WTC11 (cell line): ENCODE results near the gene GRAMD4.

Experiments used
- CTCF ChIP-seq: fragments of 200-600 bp; IDR thresholded peaks from 2 replicates; pipeline ENCODE4 v1.8.0; 2022; ENCODE audit warnings: antibody characterized with exemption
- HMGXB4 ChIP-seq: sonication (generic); formaldehyde crosslinking; IDR thresholded peaks from 2 replicates; pipeline ENCODE4 v1.8.1; 2023; ENCODE audit warnings: mild to moderate bottlenecking, moderate library complexity, missing genetic modification reagents
- KAT7 ChIP-seq: sonication (generic); formaldehyde crosslinking; IDR thresholded peaks from 2 replicates; pipeline ENCODE4 v1.8.1; 2023; ENCODE audit warnings: missing genetic modification reagents, mild to moderate bottlenecking, borderline replicate concordance
- MYBL2 ChIP-seq: sonication (generic); formaldehyde crosslinking; IDR thresholded peaks from 2 replicates; pipeline ENCODE4 v1.8.1; 2023; ENCODE audit warnings: mild to moderate bottlenecking, moderate library complexity, missing genetic modification reagents
- TP53 ChIP-seq: sonication (generic); formaldehyde crosslinking; IDR thresholded peaks from 2 replicates; pipeline ENCODE4 v1.8.1; 2023; ENCODE audit warnings: mild to moderate bottlenecking, missing genetic modification reagents
- USF2 ChIP-seq: sonication (generic); formaldehyde crosslinking; IDR thresholded peaks from 2 replicates; pipeline ENCODE4 v1.8.1; 2023; ENCODE audit warnings: mild to moderate bottlenecking, missing genetic modification reagents, moderate library complexity
- TF ChIP-seq, protein P1 (sequence below): sonication (generic); formaldehyde crosslinking; IDR thresholded peaks from 2 replicates; pipeline ENCODE4 v1.8.0; 2022; ENCODE audit warnings: mild to moderate bottlenecking, missing genetic modification reagents
- TF ChIP-seq, protein P2 (sequence below): sonication (generic); formaldehyde crosslinking; IDR thresholded peaks from 2 replicates; pipeline ENCODE4 v1.8.0; 2022; ENCODE audit warnings: mild to moderate bottlenecking, missing genetic modification reagents
- TF ChIP-seq, protein P3 (sequence below): fragments of 250-450 bp; sonication (Bioruptor Pico); IDR thresholded peaks from 2 replicates; pipeline ENCODE4 v1.9.0; 2021; ENCODE audit warnings: mild to moderate bottlenecking

- TF ChIP-seq HMGXB4 (CRISPR knock-in tag) (no peak), CTCF (no peak), MYBL2 (no peak), KAT7 (CRISPR knock-in tag) (no peak), TP53 (CRISPR knock-in tag) (no peak), USF2 (no peak)
- TF ChIP-seq, protein P1, sequence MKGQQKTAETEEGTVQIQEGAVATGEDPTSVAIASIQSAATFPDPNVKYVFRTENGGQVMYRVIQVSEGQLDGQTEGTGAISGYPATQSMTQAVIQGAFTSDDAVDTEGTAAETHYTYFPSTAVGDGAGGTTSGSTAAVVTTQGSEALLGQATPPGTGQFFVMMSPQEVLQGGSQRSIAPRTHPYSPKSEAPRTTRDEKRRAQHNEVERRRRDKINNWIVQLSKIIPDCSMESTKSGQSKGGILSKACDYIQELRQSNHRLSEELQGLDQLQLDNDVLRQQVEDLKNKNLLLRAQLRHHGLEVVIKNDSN (CRISPR knock-in tag), result no peak
- TF ChIP-seq, protein P2, sequence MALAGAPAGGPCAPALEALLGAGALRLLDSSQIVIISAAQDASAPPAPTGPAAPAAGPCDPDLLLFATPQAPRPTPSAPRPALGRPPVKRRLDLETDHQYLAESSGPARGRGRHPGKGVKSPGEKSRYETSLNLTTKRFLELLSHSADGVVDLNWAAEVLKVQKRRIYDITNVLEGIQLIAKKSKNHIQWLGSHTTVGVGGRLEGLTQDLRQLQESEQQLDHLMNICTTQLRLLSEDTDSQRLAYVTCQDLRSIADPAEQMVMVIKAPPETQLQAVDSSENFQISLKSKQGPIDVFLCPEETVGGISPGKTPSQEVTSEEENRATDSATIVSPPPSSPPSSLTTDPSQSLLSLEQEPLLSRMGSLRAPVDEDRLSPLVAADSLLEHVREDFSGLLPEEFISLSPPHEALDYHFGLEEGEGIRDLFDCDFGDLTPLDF (CRISPR knock-in tag), result no peak
- TF ChIP-seq, protein P3, sequence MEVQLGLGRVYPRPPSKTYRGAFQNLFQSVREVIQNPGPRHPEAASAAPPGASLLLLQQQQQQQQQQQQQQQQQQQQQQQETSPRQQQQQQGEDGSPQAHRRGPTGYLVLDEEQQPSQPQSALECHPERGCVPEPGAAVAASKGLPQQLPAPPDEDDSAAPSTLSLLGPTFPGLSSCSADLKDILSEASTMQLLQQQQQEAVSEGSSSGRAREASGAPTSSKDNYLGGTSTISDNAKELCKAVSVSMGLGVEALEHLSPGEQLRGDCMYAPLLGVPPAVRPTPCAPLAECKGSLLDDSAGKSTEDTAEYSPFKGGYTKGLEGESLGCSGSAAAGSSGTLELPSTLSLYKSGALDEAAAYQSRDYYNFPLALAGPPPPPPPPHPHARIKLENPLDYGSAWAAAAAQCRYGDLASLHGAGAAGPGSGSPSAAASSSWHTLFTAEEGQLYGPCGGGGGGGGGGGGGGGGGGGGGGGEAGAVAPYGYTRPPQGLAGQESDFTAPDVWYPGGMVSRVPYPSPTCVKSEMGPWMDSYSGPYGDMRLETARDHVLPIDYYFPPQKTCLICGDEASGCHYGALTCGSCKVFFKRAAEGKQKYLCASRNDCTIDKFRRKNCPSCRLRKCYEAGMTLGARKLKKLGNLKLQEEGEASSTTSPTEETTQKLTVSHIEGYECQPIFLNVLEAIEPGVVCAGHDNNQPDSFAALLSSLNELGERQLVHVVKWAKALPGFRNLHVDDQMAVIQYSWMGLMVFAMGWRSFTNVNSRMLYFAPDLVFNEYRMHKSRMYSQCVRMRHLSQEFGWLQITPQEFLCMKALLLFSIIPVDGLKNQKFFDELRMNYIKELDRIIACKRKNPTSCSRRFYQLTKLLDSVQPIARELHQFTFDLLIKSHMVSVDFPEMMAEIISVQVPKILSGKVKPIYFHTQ, result no peak
Observed at GRCh38 chr22:46674906-46675305, 54.7 kb downstream of the GRAMD4 start.
